Brain microvascular endothelial cell (primary cell): ENCODE data around the gene XRCC6.

Source experiments
- DNase-seq: peaks from one replicate; pipeline ENCODE4 v3.0.0-alpha.2; 2020
- H3K27ac ChIP-seq: fragments of 250-450 bp; sonication (Bioruptor Pico); 2 replicates; pipeline ENCODE4 v1.5.1; 2020; ENCODE audit warnings: mild to moderate bottlenecking, moderate library complexity
- H3K27me3 ChIP-seq: fragments of 250-450 bp; sonication (Bioruptor Pico); replicated peaks from 2 replicates; pipeline ENCODE4 v1.5.1; 2020; ENCODE audit warnings: mild to moderate bottlenecking
- H3K36me3 ChIP-seq: fragments of 250-450 bp; sonication (Bioruptor Pico); replicated peaks from 2 replicates; pipeline ENCODE4 v1.5.1; 2020; ENCODE audit warnings: mild to moderate bottlenecking
- H3K4me3 ChIP-seq: 2 replicates; pipeline ENCODE4 v1.5.1; 2011; ENCODE audit warnings: low read depth, mild to moderate bottlenecking, control low read depth, low read length, moderate library complexity
- in situ Hi-C: cut with HindIII; loops from 2 replicates; pipeline ENCODE4 v1.10.0; 2017; ENCODE audit warnings: low sequenced_read_pairs, low pct_ligation_motif_present
- TF ChIP-seq, protein P1 (sequence below): IDR thresholded peaks from 2 replicates; pipeline ENCODE4 v1.5.1; 2011; ENCODE audit warnings: low read depth, mild to moderate bottlenecking, moderate library complexity, low read length, control low read depth, inconsistent platforms; ENCODE audit errors: missing control alignments

The XRCC6 gene

DNA sequence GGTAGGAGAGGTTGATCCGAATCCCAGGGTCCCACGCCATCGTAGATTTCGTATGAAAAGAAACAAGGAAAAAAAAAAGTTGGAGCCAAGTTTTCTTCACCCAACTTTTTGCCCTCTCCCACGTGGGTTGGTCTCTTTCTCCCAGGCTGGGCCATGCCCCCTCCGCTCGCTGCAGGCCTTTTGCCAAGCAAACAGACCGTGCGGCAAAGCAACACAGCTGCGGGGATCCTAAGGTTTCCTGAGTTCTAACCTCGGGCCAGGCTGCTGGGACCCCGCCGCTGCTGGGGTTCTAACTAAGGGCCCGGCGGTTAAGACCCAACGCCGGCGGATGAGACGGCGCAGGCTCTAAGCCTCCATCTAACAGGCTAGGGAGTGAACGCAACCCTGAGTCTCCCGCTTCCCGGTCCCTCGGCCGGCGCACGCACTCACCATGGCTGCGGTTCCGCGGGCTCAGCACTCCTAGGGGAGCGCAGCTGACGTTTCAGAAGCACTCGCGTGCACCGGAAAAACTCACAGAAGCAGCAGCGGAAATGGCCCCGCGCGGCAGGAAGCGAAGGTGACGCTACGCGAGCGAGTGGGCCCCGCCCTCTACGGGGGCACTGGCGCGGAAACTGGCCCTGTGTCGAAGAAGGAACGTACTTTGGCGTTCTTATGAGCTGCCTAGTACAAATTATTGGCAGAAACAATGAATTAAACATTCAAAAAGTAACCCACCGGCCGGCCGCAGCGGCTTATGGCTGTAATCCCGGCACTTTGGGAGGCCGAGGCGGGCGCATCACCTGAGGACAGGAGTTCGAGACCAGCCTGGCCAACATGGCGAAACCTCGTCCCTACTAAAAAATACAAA is 67.5 kb downstream of the XRCC6 start, which contains the start of gene SNU13:
Gene SNU13, minus strand, starts transcription at position 503 of the 847 bp plus-strand sequence. Its CDS starts 71 bp downstream, at position 432.
- Histone ChIP-seq H3K36me3 (no peaks in the 10 kb centered on the region), H3K4me3 (peak within 1 kb of the TSS; percentile 90), H3K27ac (peak within 1 kb of the TSS; percentile 79), H3K27me3 (no peaks in the 10 kb centered on the region)
- peak; percentile 84 for DNase-seq
- in situ Hi-C loops: no loop called here
- TF ChIP-seq, protein P1, sequence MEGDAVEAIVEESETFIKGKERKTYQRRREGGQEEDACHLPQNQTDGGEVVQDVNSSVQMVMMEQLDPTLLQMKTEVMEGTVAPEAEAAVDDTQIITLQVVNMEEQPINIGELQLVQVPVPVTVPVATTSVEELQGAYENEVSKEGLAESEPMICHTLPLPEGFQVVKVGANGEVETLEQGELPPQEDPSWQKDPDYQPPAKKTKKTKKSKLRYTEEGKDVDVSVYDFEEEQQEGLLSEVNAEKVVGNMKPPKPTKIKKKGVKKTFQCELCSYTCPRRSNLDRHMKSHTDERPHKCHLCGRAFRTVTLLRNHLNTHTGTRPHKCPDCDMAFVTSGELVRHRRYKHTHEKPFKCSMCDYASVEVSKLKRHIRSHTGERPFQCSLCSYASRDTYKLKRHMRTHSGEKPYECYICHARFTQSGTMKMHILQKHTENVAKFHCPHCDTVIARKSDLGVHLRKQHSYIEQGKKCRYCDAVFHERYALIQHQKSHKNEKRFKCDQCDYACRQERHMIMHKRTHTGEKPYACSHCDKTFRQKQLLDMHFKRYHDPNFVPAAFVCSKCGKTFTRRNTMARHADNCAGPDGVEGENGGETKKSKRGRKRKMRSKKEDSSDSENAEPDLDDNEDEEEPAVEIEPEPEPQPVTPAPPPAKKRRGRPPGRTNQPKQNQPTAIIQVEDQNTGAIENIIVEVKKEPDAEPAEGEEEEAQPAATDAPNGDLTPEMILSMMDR: peak; percentile 17

- in situ Hi-C loops: no loop called here
- DNase-seq: no peak
- TF ChIP-seq, protein P1: no peak
- no peaks in the 10 kb centered on the region for H3K36me3 ChIP-seq
- no peak overlapping the region for H3K27ac ChIP-seq
- H3K27me3 ChIP-seq: no peaks in the 10 kb centered on the region
- H3K4me3 ChIP-seq: no peak overlapping the region
Observed at GRCh38 chr22:41690476-41690875, 69.4 kb downstream of the XRCC6 start.

GRCh38 chr22:41695211-41695610 is 74.1 kb downstream of the XRCC6 start:
- Histone ChIP-seq H3K4me3 (no peak overlapping the region), H3K36me3 (no peaks in the 10 kb centered on the region), H3K27ac (no peak overlapping the region), H3K27me3 (no peaks in the 10 kb centered on the region)
- DNase-seq: no peak
- TF ChIP-seq, protein P1: no peak
- in situ Hi-C loops: no loop called here

GRCh38 chr22:41696703-41697102 is 75.6 kb downstream of the XRCC6 start:
- DNase-seq: no peak
- no peak overlapping the region for H3K27ac ChIP-seq
- in situ Hi-C loops: no loop called here
- no peaks in the 10 kb centered on the region for H3K36me3 ChIP-seq
- TF ChIP-seq, protein P1: no peak
- H3K4me3 ChIP-seq: no peak overlapping the region
- no peaks in the 10 kb centered on the region for H3K27me3 ChIP-seq

GRCh38 chr22:41697126-41697775 is 76.2 kb downstream of the XRCC6 start:
- H3K36me3 ChIP-seq: no peaks in the 10 kb centered on the region
- peak; percentile 87 for DNase-seq
- H3K4me3 ChIP-seq: peak overlapping the region; percentile 20
- H3K27ac ChIP-seq: no peak overlapping the region
- in situ Hi-C loops: no loop called here
- H3K27me3 ChIP-seq: no peaks in the 10 kb centered on the region
- TF ChIP-seq, protein P1: peak; percentile 98
